AG09309 (cell line): ENCODE measurements around the gene PDIA6.

Experiments used
- DNase-seq: peaks from one replicate; pipeline ENCODE4 v3.0.0-alpha.2; 2010; ENCODE audit warnings: low read depth
- H3K4me3 ChIP-seq: 2 replicates; pipeline ENCODE4 v1.5.1; 2011; ENCODE audit warnings: mild to moderate bottlenecking, low read depth, low read length, moderate library complexity; ENCODE audit not compliant: control insufficient read depth
- TF ChIP-seq, protein P1 (sequence below): IDR thresholded peaks from 2 replicates; pipeline ENCODE4 v1.5.1; 2011; ENCODE audit warnings: mild to moderate bottlenecking, low read depth, low read length, inconsistent platforms; ENCODE audit not compliant: insufficient read depth, control insufficient read depth; ENCODE audit errors: missing control alignments

The PDIA6 gene

DNA sequence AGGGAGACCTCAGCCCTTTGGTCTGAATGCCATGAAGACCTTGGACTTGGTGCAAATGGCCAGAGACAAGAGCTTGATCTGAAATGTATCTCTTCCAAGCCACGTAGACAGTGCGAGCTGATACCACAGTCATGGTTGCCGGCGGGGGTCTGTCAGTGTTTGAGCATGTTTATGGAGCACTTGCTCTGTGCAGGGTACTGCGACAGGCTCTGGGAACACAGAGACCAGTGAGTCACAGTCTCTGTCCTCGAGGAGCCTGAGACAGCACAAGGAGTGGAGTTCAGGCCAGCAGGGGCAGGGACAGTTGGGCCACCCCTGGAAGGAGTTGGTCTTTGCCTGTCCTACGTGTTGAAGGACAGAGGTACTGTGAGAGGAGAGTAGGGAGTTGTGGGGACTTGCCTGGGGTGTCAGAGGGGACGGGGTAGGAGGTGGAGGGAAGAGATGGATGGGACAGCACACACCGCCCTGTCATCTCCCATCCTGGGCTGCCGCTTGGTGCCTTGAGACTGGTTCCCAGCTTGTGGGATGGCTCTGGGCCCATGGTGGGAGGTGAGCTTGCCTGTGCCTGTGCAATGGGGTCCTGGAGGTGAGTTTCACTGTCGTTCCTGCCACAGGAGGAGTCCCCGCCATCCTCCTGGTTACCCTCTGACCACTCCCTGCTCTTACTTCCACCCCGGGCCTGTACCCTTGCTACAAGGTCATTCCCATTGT is 51.6 kb downstream of the PDIA6 start:
- TF ChIP-seq, protein P1, sequence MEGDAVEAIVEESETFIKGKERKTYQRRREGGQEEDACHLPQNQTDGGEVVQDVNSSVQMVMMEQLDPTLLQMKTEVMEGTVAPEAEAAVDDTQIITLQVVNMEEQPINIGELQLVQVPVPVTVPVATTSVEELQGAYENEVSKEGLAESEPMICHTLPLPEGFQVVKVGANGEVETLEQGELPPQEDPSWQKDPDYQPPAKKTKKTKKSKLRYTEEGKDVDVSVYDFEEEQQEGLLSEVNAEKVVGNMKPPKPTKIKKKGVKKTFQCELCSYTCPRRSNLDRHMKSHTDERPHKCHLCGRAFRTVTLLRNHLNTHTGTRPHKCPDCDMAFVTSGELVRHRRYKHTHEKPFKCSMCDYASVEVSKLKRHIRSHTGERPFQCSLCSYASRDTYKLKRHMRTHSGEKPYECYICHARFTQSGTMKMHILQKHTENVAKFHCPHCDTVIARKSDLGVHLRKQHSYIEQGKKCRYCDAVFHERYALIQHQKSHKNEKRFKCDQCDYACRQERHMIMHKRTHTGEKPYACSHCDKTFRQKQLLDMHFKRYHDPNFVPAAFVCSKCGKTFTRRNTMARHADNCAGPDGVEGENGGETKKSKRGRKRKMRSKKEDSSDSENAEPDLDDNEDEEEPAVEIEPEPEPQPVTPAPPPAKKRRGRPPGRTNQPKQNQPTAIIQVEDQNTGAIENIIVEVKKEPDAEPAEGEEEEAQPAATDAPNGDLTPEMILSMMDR: no peak
- no peak overlapping the region for H3K4me3 ChIP-seq
- no peak for DNase-seq

DNA sequence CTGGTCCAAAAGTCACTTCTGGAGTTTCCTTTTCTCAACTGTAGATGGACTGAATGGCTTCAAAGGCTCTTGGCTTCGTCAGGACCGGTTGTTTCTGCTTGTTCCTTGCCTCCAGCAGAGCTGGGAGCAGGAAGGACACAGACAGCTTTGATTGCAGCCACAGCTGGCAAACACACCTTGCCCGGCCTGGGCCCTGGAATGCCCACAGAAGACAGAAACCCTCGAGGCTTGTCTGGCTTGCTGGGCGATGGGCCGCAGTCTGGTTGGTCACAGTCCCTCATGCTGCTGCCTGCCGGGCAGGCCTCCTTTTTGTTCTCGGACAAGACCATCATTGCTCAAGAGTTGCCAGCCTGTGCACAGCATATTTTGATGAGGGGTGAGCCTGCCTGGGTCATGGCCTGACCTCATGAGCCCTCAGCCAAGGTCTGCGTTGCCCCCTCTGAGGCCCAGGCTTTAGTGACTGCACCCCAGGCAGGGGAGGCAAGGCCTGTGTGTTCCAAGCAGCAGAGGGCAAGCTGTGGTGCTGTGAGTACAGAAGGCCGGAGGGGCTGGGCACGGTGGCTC is 53.4 kb downstream of the PDIA6 start:
- TF ChIP-seq, protein P1: no peak
- DNase-seq: no peak

DNA sequence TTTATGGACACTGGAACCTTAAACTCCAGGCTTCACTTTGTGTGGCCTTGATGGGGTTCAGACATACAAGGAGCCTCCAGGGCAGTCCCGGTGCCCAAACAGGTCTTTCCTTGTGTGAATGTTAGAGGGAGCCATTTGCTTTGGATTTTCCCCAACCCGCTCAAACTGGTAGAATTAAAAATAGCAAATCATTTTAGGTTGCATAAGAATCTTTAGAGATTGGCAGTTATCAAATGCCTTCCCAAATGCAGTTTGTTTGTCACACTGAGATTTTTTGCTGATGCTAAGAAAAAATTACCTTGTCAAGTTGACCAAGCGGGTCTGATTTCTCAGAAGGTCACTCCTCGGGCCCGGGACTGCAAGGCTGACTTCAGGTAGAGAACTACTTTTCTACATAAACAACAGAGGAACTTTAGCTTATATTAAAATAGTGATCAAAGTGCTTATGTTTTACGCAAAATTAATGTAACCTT is 54.7 kb downstream of the PDIA6 start:
- DNase-seq: no peak
- no peak overlapping the region for H3K4me3 ChIP-seq
- TF ChIP-seq, protein P1: no peak

More for the DNA sequence above, 53.4 kb downstream of the PDIA6 start:
- H3K4me3 ChIP-seq: no peak overlapping the region

DNA sequence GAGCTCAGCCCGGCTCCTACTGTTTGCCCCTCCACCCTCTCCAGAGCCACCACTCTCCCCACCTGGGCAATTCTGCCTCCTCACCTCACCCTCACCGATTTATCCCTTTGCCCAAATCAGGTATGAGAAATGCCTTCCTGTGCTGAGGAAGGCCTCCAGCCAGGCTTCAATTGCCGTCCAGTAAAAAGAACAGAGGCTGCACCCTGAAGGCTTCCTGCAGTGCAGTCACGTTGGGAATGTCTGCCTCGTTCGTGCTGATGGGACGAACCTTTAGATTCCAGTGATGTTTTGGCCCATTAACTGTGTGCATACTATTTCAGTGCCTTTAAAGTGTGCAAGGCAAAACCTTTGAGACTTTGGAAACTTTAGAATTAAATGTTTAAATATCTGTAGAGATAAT is 57.0 kb downstream of the PDIA6 start:
- H3K4me3 ChIP-seq: no peak overlapping the region
- TF ChIP-seq, protein P1: no peak
- DNase-seq: no peak

DNA sequence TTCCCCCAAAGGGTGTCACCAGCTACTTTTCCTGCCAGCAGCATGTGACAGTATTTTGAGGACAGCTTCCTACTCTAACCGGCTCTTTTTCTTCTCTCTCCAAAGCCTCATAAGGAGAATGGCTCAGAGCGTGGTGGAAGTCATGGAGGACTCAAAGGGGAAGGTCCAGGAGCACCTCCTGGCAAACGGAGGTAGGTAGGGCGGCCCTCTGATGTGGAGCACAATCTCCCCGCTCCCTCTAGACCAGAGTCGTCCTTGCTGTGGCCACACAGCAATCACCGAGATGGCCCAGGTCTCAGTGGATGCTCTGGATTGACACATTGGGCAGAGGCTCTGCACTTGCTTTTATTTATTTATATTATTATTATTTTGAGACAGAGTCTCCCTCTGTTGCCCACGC is 58.7 kb downstream of the PDIA6 start:
- no peak overlapping the region for H3K4me3 ChIP-seq
- TF ChIP-seq, protein P1: no peak
- no peak for DNase-seq

DNA sequence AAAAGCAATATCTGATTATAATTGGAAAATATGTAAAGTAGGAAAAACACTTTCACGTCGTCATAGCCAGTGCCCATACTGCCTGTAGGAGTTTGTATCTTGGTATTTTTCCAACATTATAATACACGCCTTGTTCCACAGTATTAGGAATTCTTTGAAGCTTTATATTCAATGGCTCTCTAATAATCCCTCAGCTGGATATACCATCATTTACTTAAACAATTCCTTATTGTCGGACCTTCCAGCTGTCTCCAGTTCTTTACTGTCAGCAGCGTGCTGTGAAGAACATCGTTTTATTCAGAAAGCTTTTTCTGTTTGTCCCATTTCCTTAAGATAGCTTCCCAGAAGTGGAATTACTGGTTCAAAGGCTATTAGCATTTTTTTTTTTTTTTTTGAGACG is 59.4 kb downstream of the PDIA6 start:
- no peak for DNase-seq
- TF ChIP-seq, protein P1: no peak
- H3K4me3 ChIP-seq: no peak overlapping the region
